ENCODE measurements around the gene VGLL3. TPM values are rescaled to one million over a fixed set of nuclear protein-coding genes. Genes with fewer than 3 reads are reported as not detected.

The VGLL3 gene
- total and polyA plus RNA-seq, 8 donors, result 2.2 to 11.9 (median 4.0) TPM

- Histone ChIP-seq H3K27ac (no peak overlapping the region), H3K4me1 (peaks cover 0 to 4% (median 0%) of the 10 kb centered on the region in 3 donors), H3K27me3 (no peaks in the 10 kb centered on the region), H3K9me3 (no peaks in the 10 kb centered on the region), H3K36me3 (no peaks in the 10 kb centered on the region), H3K4me3 (no peak overlapping the region)
- no peak for ATAC-seq
- no peak for DNase-seq
- WGBS, 2 donors, result 63 to 76% methylated on average over 2 of the region's 2 CpGs
- FAIRE-seq, result no peak
- TF ChIP-seq CTCF (IDR thresholded peaks at IDR 0.05), result no peak
- intact Hi-C loops (cut with DNase I), result no loop called here
These were observed 36.2 kb downstream of the VGLL3 start for GRCh38 chr3:86954747-86955146.

GRCh38 chr3:86954226-86954625 is 36.7 kb downstream of the VGLL3 start:
- Histone ChIP-seq H3K27ac (no peak overlapping the region), H3K9me3 (no peaks in the 10 kb centered on the region), H3K27me3 (no peaks in the 10 kb centered on the region), H3K4me1 (peaks cover 0 to 4% (median 0%) of the 10 kb centered on the region in 3 donors), H3K36me3 (no peaks in the 10 kb centered on the region), H3K4me3 (no peak overlapping the region)
- no peak for FAIRE-seq
- peak in 2 of 4 donors; percentile 58 to 60 for ATAC-seq
- WGBS, 2 donors, result 23 to 32% methylated on average over 1 of the region's 1 CpG
- intact Hi-C loops (cut with DNase I), result no loop called here
- DNase-seq, result peak in 1 of 6 donors; percentile 11
- no peak for TF ChIP-seq CTCF (IDR thresholded peaks at IDR 0.05)

- ATAC-seq (no peak), DNase-seq (no peak), FAIRE-seq (no peak)
- Histone ChIP-seq H3K9me3 (no peaks in the 10 kb centered on the region), H3K36me3 (no peaks in the 10 kb centered on the region), H3K4me1 (peaks cover 0 to 4% (median 0%) of the 10 kb centered on the region in 3 donors), H3K27me3 (no peaks in the 10 kb centered on the region), H3K4me3 (no peak overlapping the region), H3K27ac (no peak overlapping the region)
- intact Hi-C loops (cut with DNase I), result no loop called here
- TF ChIP-seq CTCF (IDR thresholded peaks at IDR 0.05), result no peak
These were observed 39.6 kb downstream of the VGLL3 start for GRCh38 chr3:86951322-86951721.

GRCh38 chr3:86950717-86951116 is 40.2 kb downstream of the VGLL3 start:
- H3K36me3 ChIP-seq, result no peaks in the 10 kb centered on the region
- intact Hi-C loops (cut with DNase I), result no loop called here
- no peaks in the 10 kb centered on the region for H3K9me3 ChIP-seq
- WGBS, 2 donors, result 87 to 91% methylated on average over 3 of the region's 3 CpGs
- no peak for ATAC-seq
- no peak for DNase-seq
- H3K27me3 ChIP-seq, result no peaks in the 10 kb centered on the region
- TF ChIP-seq CTCF (IDR thresholded peaks at IDR 0.05), result no peak
- H3K27ac ChIP-seq, result no peak overlapping the region
- H3K4me1 ChIP-seq, result peaks cover 0 to 4% (median 0%) of the 10 kb centered on the region in 3 donors
- no peak overlapping the region for H3K4me3 ChIP-seq
- no peak for FAIRE-seq

GRCh38 chr3:86949850-86950249 is 41.1 kb downstream of the VGLL3 start:
- intact Hi-C loops (cut with DNase I), result no loop called here

More at GRCh38 chr3:86949850-86950249, 41.1 kb downstream of the VGLL3 start:
- Histone ChIP-seq H3K4me3 (no peak overlapping the region), H3K4me1 (peaks cover 0 to 4% (median 0%) of the 10 kb centered on the region in 3 donors), H3K27ac (no peak overlapping the region), H3K9me3 (no peaks in the 10 kb centered on the region), H3K36me3 (no peaks in the 10 kb centered on the region), H3K27me3 (no peaks in the 10 kb centered on the region)
- no peak for TF ChIP-seq CTCF (IDR thresholded peaks at IDR 0.05)
- DNase-seq (no peak), FAIRE-seq (no peak), ATAC-seq (no peak)
